GM19099 (cell line): ENCODE data around the gene CACNB2.

ENCODE experiments used
- POLR2A ChIP-seq: IDR thresholded peaks from 3 replicates; pipeline ENCODE4 v1.6.1; 2011; ENCODE audit warnings: low read depth; ENCODE audit not compliant: insufficient read length; ENCODE audit errors: extremely low read depth

The CACNB2 gene

DNA sequence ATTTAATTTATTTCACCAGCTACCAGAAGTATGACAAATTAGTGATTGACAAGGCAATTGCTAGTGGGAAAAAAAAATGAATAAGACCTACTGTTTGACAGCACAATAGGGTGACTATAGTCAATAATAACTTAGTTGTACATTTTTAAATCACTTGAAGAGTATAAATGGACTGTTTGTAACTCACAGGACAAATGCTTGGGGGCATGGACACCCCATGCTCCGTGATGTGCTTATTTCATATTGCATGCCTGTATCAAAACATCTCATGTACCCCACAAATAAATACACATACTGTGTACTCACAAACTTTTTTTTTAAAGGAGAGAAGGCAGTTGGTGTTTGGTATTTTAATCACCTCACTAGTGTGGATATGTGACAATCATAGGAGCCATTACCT is 181.1 kb downstream of the CACNB2 start:
- no peak for TF ChIP-seq POLR2A

DNA sequence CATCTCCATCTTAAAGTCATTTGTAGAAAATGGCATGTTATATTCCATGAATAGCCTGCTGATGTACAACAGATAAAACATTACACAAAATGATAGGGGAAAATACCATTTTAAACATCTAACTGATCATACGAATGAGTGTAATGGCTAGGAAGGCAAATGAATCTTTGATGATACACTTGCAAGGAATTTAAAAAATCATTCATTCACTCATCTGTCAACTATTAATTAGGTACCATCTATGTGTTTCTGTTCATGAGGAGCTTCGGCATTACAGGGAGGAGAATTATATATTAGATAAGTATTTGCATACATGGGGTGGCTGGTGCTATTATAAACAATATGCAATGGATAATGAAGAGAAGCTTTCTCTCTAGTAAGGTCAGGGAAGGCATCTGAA is 183.7 kb downstream of the CACNB2 start:
- no peak for TF ChIP-seq POLR2A

DNA sequence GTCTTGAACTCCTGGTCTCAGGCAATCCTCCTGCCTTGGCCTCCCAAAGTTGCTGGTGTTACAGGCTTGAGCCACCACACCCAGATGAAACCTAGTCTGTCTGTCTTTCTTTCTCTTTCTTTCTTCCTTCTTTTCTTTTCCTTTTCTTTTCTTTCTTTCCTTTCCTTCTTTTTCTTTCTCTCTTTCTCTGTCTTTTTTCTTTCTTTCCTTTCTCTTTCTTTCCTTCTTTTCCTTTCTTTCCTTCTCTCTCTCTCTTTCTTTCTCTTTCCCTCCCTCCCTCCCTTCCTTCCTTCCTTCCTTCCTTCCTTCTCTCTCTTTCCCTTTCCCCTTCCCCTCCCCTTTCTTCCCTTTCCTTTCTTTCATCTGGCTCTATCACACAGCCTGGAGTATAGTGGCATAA is 185.2 kb downstream of the CACNB2 start:
- no peak for TF ChIP-seq POLR2A

DNA sequence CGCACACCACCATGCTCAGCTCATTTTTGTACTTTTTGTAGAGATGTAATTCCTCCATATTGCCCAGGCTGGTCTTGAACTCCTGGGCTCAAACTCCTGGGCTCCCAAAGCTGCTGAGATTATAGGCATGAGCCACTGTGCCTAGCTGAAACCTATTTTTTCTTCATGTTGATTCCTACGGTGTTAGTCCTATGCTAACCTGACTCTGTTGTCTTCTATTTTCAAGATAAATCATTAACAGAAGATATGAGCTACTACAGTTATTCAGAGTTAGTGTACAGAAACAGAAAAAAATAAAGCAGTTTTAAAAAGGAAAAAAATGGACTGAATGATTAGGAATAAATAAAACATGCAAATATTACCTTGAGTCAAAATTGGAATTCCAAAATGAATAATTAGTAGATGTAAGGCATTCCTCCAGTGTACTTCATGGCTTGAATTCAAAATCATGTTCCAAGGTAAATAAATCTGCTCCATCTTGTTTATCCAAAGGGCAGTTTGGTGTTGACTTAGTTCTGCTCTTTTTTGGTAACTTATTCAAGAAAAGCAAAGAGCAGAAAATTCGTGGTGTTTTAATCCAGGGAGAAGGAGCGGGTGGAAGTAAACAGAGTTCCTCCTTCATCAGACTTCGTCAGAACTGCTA is 185.8 kb downstream of the CACNB2 start:
- no peak for TF ChIP-seq POLR2A

DNA sequence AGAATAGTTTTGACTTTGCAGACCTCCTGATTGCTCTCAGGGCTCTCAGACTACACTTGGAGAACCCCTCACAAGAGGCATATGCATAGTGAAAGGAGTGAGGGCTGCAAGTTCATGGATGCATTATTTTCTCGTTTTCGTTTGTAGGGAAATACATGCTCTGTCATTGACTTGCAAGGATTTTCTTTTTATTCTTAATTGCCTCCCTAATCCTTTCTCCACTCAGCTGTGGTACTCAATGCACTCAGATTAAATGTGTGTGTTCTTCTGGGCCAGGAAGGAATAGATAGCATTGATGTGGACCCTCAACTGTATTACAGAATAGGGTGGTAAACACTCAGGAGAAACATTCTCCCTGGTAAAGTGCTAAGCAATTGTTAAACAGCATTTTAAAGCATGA is 188.7 kb downstream of the CACNB2 start:
- no peak for TF ChIP-seq POLR2A

DNA sequence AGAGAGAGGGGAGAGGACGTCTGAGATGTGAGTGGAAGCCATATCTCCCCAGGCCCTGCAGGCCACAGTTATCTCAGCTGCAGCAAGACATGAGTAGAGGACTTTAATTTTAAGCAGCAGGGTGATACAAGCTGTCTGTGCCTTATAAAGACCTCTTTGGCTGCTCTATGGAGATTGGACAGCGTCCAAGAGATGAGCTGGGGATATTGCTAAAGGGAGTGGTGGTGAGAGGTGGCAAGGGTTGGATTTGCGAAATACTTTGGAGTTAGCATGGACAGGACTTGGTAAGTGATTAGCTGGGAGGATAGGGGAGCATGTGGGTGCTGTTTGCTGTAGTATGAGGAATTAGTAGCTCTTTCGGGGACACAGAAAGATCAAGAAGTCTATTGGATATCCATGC is 191.8 kb downstream of the CACNB2 start:
- TF ChIP-seq POLR2A, result no peak

DNA sequence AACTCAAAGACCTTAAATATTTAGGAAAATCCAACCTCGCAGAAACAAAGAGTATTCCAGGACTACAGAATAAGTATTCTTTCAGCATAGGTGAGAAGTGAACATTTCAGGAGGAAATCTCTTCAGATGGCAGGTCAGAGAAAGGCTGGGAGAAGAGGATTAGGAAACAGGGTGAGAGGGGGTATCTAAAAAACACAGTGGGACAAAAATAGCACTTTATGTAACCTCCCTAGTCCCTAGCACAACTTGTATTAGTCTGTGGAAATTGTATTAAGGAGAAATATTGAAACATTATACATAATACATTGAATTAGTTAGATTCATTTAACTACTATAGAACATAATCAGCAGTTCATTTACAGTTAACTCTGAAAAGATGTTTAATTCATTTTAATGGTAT is 192.3 kb downstream of the CACNB2 start:
- TF ChIP-seq POLR2A, result no peak

DNA sequence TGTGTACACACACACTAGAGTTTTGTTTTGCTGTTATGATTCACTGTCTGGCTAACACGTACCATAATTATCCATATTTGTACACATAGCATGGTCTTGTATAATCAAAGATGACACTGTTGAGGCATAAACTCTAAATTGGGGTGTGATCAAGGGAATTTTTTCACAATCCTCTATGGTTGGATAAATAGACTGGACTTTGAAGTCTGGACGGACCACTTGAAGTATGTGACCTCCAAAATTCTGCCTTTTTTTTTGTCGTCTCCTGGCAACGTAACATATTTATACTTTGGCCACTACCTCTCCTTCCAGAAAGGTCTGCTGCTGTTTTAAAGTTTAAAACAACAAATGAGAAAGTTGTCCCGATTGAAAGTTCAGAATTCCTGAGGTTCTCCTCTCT is 193.4 kb downstream of the CACNB2 start:
- no peak for TF ChIP-seq POLR2A

DNA sequence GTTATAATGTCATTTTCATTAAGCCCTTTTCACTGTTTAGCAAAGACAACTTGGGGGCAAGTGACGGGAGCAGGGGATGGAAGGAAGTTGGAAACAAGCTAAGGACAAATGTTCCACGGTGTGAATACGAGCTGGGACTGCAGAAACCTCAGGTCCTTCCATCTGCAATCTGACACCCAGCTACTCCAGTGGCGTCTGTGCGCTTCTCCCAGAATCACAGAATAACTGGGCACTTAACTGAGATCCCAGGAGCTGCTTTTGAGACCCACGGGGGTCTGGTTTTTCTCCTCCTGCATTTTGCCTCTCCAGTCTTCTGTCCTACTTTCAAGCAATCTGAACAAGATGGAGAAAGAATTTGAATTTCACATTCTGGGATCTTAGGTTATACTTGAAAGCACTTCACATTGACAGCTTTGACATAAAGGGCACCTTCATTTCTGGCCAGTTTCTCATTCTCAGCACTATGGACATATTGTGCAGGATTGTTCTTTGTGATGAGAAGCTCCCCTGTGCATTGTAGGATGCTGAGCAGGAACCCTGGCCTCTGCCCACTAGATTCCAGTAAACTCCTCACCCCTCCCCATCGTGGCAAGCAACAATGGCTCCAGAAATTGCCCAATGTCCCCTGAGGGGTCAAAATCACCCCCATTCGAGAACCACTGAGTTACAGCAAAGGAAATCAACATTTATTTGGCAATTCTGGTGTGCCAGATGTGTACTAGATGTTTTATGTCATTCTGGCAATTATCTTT is 194.1 kb downstream of the CACNB2 start:
- no peak for TF ChIP-seq POLR2A

DNA sequence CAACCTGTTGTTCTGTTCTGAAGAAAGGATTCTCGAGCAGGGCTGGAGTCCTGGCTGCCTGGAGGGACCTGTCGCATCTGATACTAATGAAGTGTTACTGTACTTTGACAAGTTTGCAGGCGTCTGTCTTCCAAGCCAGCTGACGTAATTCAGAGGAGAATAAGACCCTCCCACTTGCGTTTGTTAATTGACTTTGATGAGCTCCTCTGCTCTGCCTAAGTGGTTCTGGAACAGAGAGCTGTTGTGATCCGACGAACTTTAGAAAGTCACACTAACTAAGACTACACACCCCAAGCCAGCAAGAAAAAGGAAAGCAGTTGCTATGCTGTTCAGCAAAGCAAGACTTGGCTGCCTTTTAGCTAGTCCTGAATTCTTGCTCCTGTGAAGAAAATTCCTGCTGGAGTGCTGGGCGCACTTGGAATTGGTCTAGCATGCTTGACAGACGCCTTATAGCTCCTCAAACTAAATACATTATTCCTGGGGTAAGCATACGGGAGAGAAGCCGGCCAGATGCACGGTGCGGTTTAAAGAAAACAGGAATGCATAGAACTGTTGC is 200.3 kb downstream of the CACNB2 start:
- no peak for TF ChIP-seq POLR2A

DNA sequence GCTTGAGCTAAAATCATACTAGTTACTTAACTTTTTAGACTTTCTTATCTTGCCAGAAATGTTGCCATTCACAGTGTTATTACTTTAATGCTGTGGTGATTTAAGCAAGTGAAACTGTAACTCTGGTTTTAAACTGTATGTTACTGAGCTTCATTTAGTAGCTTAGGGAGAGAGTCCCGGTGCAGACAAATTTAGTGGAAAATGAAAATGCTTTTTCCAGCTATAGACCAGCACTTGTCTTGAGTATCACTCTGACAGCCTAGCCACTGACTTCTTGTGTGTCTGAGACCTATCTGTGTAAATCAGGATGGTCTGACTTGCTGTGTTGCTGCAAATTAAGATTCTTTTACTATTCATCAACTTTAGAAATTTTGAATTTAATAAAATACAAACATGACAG is 200.8 kb downstream of the CACNB2 start:
- TF ChIP-seq POLR2A, result no peak

DNA sequence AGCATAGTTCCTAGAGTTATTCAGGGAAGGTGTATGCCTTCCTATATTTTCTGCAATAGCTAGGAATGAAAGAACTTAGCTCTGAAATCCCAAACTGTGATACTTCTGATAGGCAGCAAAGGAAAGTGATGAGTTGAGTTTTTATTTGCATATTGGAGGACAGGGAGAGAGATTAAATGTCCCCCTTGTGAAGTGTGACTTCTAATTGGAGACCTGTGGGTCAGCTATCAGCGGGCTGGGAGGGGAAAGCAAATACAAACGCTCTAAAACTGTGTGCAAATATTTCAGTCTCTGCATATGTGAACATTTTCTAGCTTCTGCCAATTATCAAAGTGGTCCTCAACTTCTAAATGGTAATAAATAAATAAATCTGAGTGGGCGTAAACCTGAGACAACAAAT is 203.3 kb downstream of the CACNB2 start:
- no peak for TF ChIP-seq POLR2A

DNA sequence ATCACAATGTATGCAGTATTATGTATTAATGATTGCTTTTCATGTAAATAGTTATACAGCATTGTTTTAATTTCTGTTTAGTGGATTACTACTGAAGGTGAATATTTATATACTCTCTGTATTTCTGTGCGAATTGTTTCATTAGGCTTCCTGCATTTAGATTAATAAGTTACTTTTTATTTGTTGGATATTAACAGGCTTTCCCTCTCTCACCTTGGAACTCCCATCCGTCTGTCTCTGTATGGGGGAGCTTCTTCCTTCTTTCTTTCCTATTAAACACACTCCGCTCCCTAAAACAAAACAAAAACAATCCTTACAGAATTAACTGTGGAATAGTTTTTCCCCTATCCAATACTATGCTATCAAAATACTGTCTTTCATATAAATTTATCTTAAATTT is 205.1 kb downstream of the CACNB2 start:
- TF ChIP-seq POLR2A, result no peak

DNA sequence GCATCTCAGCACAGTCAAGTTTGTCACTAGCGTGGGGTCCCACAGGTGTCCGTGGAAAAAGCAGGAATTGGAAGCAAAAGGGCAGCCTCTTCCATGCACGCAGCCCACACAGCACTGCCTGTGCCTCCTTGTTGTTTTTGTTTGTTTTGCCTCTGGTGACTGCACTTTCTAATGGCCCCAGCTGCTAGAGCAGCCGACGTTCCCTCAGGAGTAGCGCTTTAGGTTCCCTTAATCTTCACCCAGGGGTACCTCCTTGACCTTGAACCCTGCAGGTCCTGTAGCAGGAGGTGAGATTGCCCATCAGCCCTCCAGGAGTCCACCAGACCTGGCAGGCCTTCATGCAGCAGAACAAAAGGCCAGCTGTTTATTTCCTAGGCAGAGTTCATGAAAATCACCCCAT is 210.1 kb downstream of the CACNB2 start:
- TF ChIP-seq POLR2A, result no peak

DNA sequence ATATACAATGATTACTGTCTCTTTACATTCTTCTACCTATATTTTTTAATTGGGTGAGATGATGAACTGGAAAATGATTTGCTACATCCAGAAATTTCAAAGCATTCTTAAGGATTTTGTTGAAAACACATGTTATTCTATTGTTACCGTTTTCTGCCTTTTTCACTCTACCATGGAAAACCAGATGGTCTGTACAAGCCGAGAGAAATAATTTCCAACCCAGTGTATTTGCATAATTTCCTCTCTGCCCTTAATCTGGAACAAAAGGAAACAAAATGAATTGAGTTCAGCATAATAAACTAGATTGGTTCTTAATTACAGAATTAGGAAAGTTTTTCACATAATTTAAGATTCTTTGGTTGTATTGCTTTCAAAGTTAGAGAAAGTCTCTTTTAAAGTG is 211.2 kb downstream of the CACNB2 start:
- no peak for TF ChIP-seq POLR2A

DNA sequence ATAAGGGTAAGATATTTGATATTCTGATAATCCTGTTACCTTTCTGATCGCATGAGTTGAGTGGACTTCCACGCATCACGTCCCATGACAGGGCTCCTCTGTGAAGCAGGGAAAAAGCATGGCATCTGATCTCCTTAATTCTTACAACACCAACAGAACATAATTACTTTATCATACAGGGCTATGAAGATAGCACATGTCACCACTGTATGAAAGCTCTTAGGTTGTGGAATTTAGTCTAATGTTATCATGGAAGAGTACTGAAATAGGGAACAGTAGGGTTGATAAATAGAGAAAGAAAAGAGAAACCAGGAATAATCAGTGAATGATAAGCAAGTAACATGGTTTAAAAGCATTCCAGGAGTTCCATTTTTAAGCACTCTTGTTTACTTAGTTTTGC is 212.0 kb downstream of the CACNB2 start:
- no peak for TF ChIP-seq POLR2A
